MCF 10A (cell line): ENCODE measurements around the gene KRTAP9-9. TPM values are rescaled to one million over a fixed set of nuclear protein-coding genes. Genes with fewer than 3 reads are reported as not detected.

Experiments used
- BruUV-seq: library from RNA; stranded (reverse); fragments of 400-500 nt; replicated peaks from 2 replicates; lab custom pipeline; 2021; lab: Mats Ljungman, UMichigan
- CTCF ChIA-PET: fragments of 300-600 bp; sonication (Branson Sonifier 250); formaldehyde crosslinking; extraction: SDS; loops from one replicate; lab custom pipeline; 2021; ENCODE audit warnings: antibody characterized with exemption, inconsistent platforms; lab: Yijun Ruan, JAX
- POLR2A ChIA-PET: fragments of 300-600, 350-650 bp; sonication (Branson Sonifier 250); formaldehyde crosslinking; extraction: SDS; loops from one replicate; lab custom pipeline; 2020; ENCODE audit warnings: antibody characterized with exemption, inconsistent platforms; lab: Yijun Ruan, JAX
- DNase-seq: peaks from one replicate; pipeline ENCODE4 v3.0.0-alpha.2; 2018; ENCODE audit not compliant: unreplicated experiment
- H3K27ac Mint-ChIP-seq: one replicate; pipeline ENCODE4 v1.8.0; 2022; ENCODE audit warnings: mild to moderate bottlenecking, low read depth, mixed read lengths; ENCODE audit not compliant: unreplicated experiment
- H3K27me3 Mint-ChIP-seq: one replicate; pipeline ENCODE4 v1.8.0; 2022; ENCODE audit warnings: mixed read lengths; ENCODE audit not compliant: insufficient read depth, unreplicated experiment
- H3K36me3 Mint-ChIP-seq: one replicate; pipeline ENCODE4 v1.8.0; 2022; ENCODE audit warnings: mild to moderate bottlenecking, moderate library complexity, mixed read lengths; ENCODE audit not compliant: insufficient read depth, unreplicated experiment
- H3K4me1 Mint-ChIP-seq: one replicate; pipeline ENCODE4 v1.8.0; 2022; ENCODE audit warnings: mixed read lengths; ENCODE audit not compliant: insufficient read depth, unreplicated experiment
- H3K4me3 Mint-ChIP-seq: one replicate; pipeline ENCODE4 v1.8.0; 2022; ENCODE audit warnings: mild to moderate bottlenecking, moderate library complexity, mixed read lengths; ENCODE audit not compliant: unreplicated experiment
- H3K9me3 Mint-ChIP-seq: one replicate; pipeline ENCODE4 v1.8.0; 2022; ENCODE audit warnings: mixed read lengths; ENCODE audit not compliant: unreplicated experiment
- intact Hi-C: fragments of 100-400 bp; cut with micrococcal nuclease; formaldehyde crosslinking; loops from 2 replicates; pipeline ENCODE4 v1.14.1; 2022
- total RNA-seq: library from RNA; stranded (reverse); gene quantifications from 2 replicates; pipeline ENCODE4 v1.2.3, GENCODE V29; 2022
- TF ChIP-seq, protein P1 (sequence below): fragments of 200-600 bp; IDR thresholded peaks from one replicate; pipeline ENCODE4 v1.8.0; 2022; ENCODE audit warnings: antibody characterized with exemption, mild to moderate bottlenecking; ENCODE audit not compliant: unreplicated experiment

KRTAP9-9 gene
- total RNA-seq, 1 experiment from 2014 or later, result not detected

DNA sequence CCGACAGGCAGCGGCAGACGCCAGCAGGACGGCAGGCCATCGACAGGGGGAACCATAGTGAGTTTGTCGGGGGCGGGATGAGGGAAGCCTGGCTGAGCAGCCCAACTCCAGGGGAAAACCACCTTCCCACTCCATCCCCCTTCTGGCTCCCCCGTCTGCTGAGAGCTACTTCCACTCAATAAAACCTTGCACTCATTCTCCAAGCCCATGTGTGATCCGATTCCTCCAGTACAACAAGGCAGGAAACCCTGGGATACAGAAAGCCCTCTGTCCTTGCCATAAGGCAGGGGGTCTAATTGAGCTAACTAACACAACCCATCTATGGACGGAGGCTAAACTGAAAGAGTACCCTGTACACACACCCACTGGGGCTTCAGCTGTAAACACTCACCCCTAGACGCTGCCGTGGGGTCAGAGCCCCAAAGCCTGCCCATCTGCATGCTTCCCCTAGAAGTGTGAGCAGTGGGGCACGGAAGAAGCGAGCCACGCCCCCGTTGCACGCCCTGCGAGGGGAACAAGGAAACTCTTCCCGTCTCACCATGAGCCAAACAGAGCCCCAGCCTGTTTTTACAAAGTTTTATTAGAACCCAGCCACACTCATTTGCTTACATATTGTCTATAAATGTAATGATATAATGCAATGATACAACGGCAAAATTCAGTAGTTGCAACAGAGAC, 43.4 kb downstream of the KRTAP9-9 start:
- CTCF ChIA-PET, result interaction anchor here (0.8 kb wide), 1 partner anchor 24 kb away, joined by 3 read pairs; no protein-coding TSS in a partner anchor
- no peak for DNase-seq
- H3K4me3 Mint-ChIP-seq, result no peak overlapping the region
- intact Hi-C loops, result no loop called here
- TF ChIP-seq, protein P1, sequence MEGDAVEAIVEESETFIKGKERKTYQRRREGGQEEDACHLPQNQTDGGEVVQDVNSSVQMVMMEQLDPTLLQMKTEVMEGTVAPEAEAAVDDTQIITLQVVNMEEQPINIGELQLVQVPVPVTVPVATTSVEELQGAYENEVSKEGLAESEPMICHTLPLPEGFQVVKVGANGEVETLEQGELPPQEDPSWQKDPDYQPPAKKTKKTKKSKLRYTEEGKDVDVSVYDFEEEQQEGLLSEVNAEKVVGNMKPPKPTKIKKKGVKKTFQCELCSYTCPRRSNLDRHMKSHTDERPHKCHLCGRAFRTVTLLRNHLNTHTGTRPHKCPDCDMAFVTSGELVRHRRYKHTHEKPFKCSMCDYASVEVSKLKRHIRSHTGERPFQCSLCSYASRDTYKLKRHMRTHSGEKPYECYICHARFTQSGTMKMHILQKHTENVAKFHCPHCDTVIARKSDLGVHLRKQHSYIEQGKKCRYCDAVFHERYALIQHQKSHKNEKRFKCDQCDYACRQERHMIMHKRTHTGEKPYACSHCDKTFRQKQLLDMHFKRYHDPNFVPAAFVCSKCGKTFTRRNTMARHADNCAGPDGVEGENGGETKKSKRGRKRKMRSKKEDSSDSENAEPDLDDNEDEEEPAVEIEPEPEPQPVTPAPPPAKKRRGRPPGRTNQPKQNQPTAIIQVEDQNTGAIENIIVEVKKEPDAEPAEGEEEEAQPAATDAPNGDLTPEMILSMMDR, result no peak
- H3K36me3 Mint-ChIP-seq, result no peaks in the 10 kb centered on the region
- no peaks in the 10 kb centered on the region for H3K27me3 Mint-ChIP-seq
- peaks cover 16% of the 10 kb centered on the region for H3K4me1 Mint-ChIP-seq
- H3K27ac Mint-ChIP-seq, result no peak overlapping the region
- POLR2A ChIA-PET, result no interaction called here
- H3K9me3 Mint-ChIP-seq, result no peaks in the 10 kb centered on the region
- no TSS peak for BruUV-seq

DNA sequence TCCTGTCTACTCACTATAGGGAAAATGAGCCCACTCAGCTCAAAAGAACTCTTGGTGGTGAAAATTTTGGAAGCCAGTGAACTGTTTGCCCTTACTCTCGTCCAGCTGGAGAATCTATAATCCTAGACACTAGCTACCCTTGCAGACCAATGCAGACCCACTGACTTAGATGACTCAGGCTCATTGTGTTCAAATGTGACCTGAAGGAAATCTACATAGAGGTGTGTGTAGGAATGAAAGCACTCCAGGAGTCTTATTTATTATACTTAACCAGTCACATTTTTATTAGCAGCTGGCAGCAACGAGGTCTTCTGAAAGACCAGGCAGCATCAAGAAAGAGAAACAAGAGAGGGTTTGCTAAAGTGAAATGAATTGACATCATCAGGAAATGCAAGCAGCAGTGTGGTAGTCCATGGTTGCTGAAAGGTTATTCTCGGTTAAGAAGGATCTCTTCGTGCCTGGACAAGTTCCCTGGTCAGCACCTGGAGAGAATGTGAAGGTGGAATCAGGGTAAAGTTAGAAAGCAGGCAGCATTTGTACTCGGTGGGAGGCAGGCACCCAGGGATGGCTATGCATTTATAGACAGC, 46.1 kb downstream of the KRTAP9-9 start:
- POLR2A ChIA-PET, result interaction anchor here (0.7 to 1.3 kb wide), 5 partner anchors 9 to 387 kb away, joined by 3 to 5 read pairs (median 4); partner anchors contain the start of gene EIF1
- CTCF ChIA-PET, result interaction anchor here (0.6 to 1.2 kb wide), 4 partner anchors 21 to 506 kb away, joined by 3 to 6 read pairs (median 4); no protein-coding TSS in a partner anchor

DNA sequence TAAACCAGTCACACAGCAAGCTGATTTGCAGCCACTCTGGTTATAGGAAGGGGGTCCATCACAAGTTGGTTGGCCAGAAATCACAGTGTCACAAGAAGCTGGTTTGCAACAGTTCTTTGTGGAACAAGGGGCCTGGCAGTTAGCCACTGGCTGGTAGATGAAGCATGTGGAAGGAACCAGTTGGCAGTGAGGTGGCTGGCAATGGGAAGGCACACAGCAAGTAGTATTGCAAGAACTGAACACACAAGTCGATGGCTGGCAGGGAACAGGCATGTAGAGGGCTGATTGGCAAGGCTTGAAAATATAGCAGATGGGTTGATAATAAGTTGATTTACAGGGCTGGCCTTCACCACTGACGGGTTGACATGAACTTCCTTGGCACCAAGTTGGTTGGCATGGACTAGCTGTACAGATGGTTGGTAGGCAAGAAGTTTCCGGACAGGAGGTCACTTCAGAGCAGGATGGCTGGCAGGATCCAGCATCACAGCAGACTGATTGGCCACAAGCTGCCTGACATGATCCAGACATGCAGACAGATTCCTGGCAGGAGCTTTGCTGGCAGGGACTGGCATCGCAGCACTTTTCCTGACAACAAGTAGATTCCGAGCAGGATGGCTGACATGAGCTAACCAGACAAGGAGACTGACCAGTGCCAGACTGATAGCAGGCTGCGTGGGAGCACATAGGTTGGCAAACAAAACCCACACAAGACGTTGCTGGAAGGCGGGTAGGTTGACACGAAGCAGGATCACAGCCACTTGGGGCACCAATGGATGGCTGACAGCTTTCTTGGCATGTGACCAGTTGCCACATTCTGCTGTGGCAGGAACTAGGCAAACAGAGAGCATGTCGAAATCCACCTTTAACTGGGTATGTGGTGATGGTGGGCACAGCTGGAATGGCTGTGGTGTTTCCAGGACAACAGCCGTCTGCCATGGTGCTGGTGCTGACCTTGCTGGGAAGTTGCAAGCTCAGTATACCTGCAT, 47.0 kb downstream of the KRTAP9-9 start, which contains the start of gene KRTAP29-1:
KRTAP29-1 (minus strand) TSS at position 936 of the 986 bp plus-strand sequence; CDS start at position 936, 0 bp downstream.
- no peaks in the 10 kb centered on the region for H3K36me3 Mint-ChIP-seq
- no TSS peak for BruUV-seq
- ChIA-PET POLR2A (interaction anchor here (0.5 to 1.3 kb wide), 3 partner anchors 10 to 217 kb away, joined by 3 to 5 read pairs (median 4); partner anchors contain the start of gene KRT15), CTCF (interaction anchor here (0.7 to 0.9 kb wide), 2 partner anchors 489 to 511 kb away, joined by 3 read pairs; no protein-coding TSS in a partner anchor)
- intact Hi-C loops, result no loop called here
- peak; percentile 17 for DNase-seq
- H3K9me3 Mint-ChIP-seq, result no peaks in the 10 kb centered on the region
- H3K27ac Mint-ChIP-seq, result no peak within 1 kb of the TSS
- H3K4me1 Mint-ChIP-seq, result peaks cover 16% of the 10 kb centered on the region
- TF ChIP-seq, protein P1, result no peak
- peaks cover 4% of the 10 kb centered on the region for H3K27me3 Mint-ChIP-seq
- no peak within 1 kb of the TSS for H3K4me3 Mint-ChIP-seq

More for the DNA sequence above, 46.1 kb downstream of the KRTAP9-9 start:
- TF ChIP-seq, protein P1, result no peak
- BruUV-seq, result no TSS peak
- Mint-ChIP-seq H3K4me3 (no peak overlapping the region), H3K36me3 (no peaks in the 10 kb centered on the region), H3K27me3 (no peaks in the 10 kb centered on the region), H3K9me3 (no peaks in the 10 kb centered on the region), H3K27ac (peak overlapping the region; percentile 25), H3K4me1 (peaks cover 16% of the 10 kb centered on the region)
- intact Hi-C loops, result no loop called here
- peak; percentile 54 for DNase-seq
